ENCODE data around the gene SART3. TPM values are rescaled to one million over a fixed set of nuclear protein-coding genes. Genes with fewer than 3 reads are reported as not detected.

SART3 gene
- total RNA-seq, 3 donors from 2014 or later, result 49.8 to 62.9 (median 60.2) TPM

DNA sequence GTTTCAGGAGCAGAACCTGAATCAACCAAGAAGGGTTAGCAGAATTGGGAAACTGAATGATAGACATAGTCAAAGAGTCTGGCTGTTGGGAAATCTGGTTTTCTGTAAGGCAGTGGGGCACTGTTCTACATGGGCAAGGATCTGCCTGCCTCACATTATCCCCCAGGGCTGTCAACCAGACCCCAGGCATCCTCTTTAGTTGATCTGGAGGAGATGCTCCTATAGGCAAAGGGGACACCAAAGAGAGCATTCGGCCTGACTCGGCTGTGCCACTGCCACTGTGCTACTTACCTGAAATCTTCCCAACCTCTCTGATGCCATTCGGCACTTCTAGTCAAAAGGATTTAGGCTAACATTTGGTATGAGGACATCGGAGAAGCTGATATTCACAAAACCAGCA is 5.5 kb upstream of the SART3 start:
- H3K27me3 ChIP-seq, result no peaks in the 10 kb centered on the region
- intact Hi-C loops (cut with DNase I; ENCODE audit: low total_unique reads), result loop anchor here (5.0 to 10.0 kb wide), 2 partner anchors 51 to 238 kb away; no protein-coding TSS in a partner anchor
- no peak for DNase-seq (ENCODE audit: low spot score in 2 of 2)
- H3K4me3 ChIP-seq, result no peak overlapping the region
- TF ChIP-seq, protein P1, sequence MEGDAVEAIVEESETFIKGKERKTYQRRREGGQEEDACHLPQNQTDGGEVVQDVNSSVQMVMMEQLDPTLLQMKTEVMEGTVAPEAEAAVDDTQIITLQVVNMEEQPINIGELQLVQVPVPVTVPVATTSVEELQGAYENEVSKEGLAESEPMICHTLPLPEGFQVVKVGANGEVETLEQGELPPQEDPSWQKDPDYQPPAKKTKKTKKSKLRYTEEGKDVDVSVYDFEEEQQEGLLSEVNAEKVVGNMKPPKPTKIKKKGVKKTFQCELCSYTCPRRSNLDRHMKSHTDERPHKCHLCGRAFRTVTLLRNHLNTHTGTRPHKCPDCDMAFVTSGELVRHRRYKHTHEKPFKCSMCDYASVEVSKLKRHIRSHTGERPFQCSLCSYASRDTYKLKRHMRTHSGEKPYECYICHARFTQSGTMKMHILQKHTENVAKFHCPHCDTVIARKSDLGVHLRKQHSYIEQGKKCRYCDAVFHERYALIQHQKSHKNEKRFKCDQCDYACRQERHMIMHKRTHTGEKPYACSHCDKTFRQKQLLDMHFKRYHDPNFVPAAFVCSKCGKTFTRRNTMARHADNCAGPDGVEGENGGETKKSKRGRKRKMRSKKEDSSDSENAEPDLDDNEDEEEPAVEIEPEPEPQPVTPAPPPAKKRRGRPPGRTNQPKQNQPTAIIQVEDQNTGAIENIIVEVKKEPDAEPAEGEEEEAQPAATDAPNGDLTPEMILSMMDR (IDR thresholded peaks at IDR 0.05), result no peak
- TF ChIP-seq POLR2A (IDR thresholded peaks at IDR 0.05) (no peak), POLR2AphosphoS5 (IDR thresholded peaks at IDR 0.05) (no peak)
- no peaks in the 10 kb centered on the region for H3K9me3 ChIP-seq
- peak overlapping the region; percentile 56 to 65 for H3K27ac ChIP-seq
- H3K36me3 ChIP-seq, result no peaks in the 10 kb centered on the region
- no peaks in the 10 kb centered on the region for H3K4me1 ChIP-seq

DNA sequence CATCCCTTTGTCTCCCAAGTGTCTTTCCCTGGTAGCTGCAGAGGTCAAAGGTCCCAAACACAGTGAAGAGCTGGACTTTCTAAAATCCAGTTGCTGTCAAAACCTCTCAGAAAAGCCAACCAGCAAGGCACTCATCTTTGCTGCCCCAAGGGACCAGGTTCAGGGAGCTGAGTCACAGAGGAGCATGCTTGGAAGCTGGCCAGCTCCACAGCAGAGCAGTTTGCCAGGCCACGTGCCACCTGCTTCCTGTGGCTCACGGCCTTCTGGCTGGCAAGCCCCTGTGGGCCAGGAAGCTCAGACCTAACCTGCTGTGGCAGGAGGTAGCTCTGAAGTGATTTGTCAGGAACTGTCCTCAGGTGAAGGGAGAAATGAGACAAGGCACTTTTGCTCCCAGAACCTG is 5.0 kb upstream of the SART3 start:
- intact Hi-C loops (cut with DNase I; ENCODE audit: low total_unique reads), result loop anchor here (5.0 to 10.0 kb wide), 2 partner anchors 51 to 239 kb away; no protein-coding TSS in a partner anchor
- Histone ChIP-seq H3K4me3 (no peak overlapping the region), H3K27me3 (no peaks in the 10 kb centered on the region), H3K27ac (peak overlapping the region; percentile 56 to 65), H3K9me3 (no peaks in the 10 kb centered on the region), H3K4me1 (no peaks in the 10 kb centered on the region), H3K36me3 (no peaks in the 10 kb centered on the region)
- peak in 1 of 3 donors; percentile 44 for TF ChIP-seq POLR2AphosphoS5 (IDR thresholded peaks at IDR 0.05)
- TF ChIP-seq, protein P1 (IDR thresholded peaks at IDR 0.05), result no peak
- no peak for TF ChIP-seq POLR2A (IDR thresholded peaks at IDR 0.05)
- peak; percentile 74 to 81 for DNase-seq (ENCODE audit: low spot score in 2 of 2)

DNA sequence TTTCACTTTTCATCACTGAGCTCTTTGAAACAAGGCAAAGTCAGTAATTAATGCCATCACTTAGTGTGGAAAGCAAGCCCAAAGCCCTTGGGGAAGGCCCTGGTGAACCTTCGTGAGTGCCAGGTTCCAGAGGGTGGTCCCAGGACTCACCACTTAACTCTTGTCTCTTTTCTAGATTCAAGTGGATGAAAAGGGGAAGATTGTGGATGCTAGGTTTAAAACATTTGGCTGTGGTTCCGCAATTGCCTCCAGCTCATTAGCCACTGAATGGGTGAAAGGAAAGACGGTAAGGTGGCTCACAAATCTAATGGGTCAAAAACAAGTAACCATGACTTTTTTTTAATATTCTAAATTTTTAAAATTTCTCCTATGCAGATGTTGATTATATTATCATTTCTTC is 4.2 kb upstream of the SART3 start:
- Histone ChIP-seq H3K27ac (peak overlapping the region; percentile 30 to 31), H3K4me1 (no peaks in the 10 kb centered on the region), H3K4me3 (no peak overlapping the region), H3K9me3 (no peaks in the 10 kb centered on the region), H3K27me3 (no peaks in the 10 kb centered on the region), H3K36me3 (no peaks in the 10 kb centered on the region)
- DNase-seq (ENCODE audit: low spot score in 2 of 2), result no peak
- TF ChIP-seq, protein P1 (IDR thresholded peaks at IDR 0.05), result no peak
- no peak for TF ChIP-seq POLR2AphosphoS5 (IDR thresholded peaks at IDR 0.05)
- TF ChIP-seq POLR2A (IDR thresholded peaks at IDR 0.05), result no peak
- intact Hi-C loops (cut with DNase I; ENCODE audit: low total_unique reads), result loop anchor here (5.0 to 10.0 kb wide), 2 partner anchors 52 to 240 kb away; no protein-coding TSS in a partner anchor

DNA sequence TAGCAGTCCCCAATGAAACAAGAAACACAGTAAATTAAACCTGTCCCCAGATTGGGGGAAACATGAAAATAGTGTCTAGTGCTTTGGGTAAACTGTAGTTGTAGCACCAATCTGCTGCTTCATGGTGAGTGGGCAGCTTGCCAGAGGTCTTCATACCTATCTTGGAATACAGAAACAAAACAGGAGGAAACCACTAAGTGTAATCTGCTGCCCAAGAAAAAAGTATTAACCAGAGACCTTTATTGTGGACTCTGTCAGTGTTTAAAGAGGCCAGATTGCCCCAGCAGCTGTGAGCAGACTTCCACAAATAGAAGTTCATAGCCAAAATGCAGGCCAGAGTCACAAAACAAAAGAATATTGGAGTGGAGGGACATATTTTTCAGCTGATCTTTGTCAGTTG is 3.8 kb upstream of the SART3 start:
- Histone ChIP-seq H3K27me3 (no peaks in the 10 kb centered on the region), H3K27ac (peak overlapping the region; percentile 30 to 31), H3K4me3 (no peak overlapping the region), H3K36me3 (no peaks in the 10 kb centered on the region), H3K4me1 (peaks cover 0 to 4% of the 10 kb centered on the region in 2 donors), H3K9me3 (no peaks in the 10 kb centered on the region)
- DNase-seq (ENCODE audit: low spot score in 2 of 2), result no peak
- TF ChIP-seq POLR2A (IDR thresholded peaks at IDR 0.05) (no peak), POLR2AphosphoS5 (IDR thresholded peaks at IDR 0.05) (no peak)
- TF ChIP-seq, protein P1 (IDR thresholded peaks at IDR 0.05), result no peak
- intact Hi-C loops (cut with DNase I; ENCODE audit: low total_unique reads), result loop anchor here (5.0 to 10.0 kb wide), 3 partner anchors 53 to 528 kb away; partner anchors contain the start of gene ALKBH2

DNA sequence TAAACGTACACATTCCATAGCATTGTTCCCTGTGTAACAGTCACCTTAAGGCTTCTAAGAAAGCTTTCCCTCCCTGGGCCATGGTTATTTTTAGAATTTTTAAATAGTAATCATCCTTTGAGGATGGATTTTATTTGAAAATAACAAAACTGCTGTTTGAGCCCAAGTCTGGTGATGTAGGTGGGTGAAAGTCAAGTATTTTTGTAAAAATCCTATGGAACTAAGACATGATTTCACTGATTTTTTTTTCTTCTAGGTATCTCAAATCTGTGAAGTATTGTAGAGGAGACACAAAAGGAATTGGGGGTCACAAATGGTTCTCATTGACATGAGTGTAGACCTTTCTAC is 2.8 kb upstream of the SART3 start:
- Histone ChIP-seq H3K4me3 (peak overlapping the region; percentile 93 to 100 (median 98)), H3K4me1 (peaks cover 0 to 6% of the 10 kb centered on the region in 2 donors), H3K9me3 (no peaks in the 10 kb centered on the region), H3K36me3 (no peaks in the 10 kb centered on the region), H3K27ac (peak overlapping the region; percentile 91 to 95), H3K27me3 (no peaks in the 10 kb centered on the region)
- DNase-seq (ENCODE audit: low spot score in 2 of 2), result no peak
- TF ChIP-seq POLR2A (IDR thresholded peaks at IDR 0.05) (no peak), POLR2AphosphoS5 (IDR thresholded peaks at IDR 0.05) (no peak)
- intact Hi-C loops (cut with DNase I; ENCODE audit: low total_unique reads), result loop anchor here (5.0 to 10.0 kb wide), 2 partner anchors 241 to 529 kb away; partner anchors contain the start of gene ALKBH2
